ENCODE results near the gene SUPT20H.

The SUPT20H gene

GRCh38 chr13:37070145-37070695, 10.7 kb upstream of the SUPT20H start:
- TF ChIP-seq ZNF785 (tag by site-specific recombination; IDR thresholded peaks at IDR 0.05) = no peak
- no peak for TF ChIP-seq ZNF175 (tag by site-specific recombination; IDR thresholded peaks at IDR 0.05)
- no peak for TF ChIP-seq ZNF558 (tag by site-specific recombination; IDR thresholded peaks at IDR 0.05)
- TF ChIP-seq ZNF394 (tag by site-specific recombination; IDR thresholded peaks at IDR 0.05; ENCODE audit: borderline replicate concordance) = no peak
- TF ChIP-seq ZIC2 (tag by site-specific recombination; IDR thresholded peaks at IDR 0.05) = peak; percentile 27; the same call in 1 of the 2 replicates
- no peaks in the 10 kb centered on the region for H3K36me3 ChIP-seq (ENCODE audit: control insufficient read depth in 2 of 2, insufficient read depth in 1 of 2, low read length in 2 of 2)
- no peaks in the 10 kb centered on the region for H3K4me1 ChIP-seq (ENCODE audit: control insufficient read depth, insufficient read depth, low read length)
- ChIA-PET POLR2A (no interaction called here), CTCF (interaction anchor here (0.7 to 0.9 kb wide), 5 partner anchors 19 to 530 kb away, joined by 3 to 4 read pairs (median 3); partner anchors contain the start of gene POSTN)
- H3K27ac ChIP-seq (ENCODE audit: extremely low read depth, low read depth, low read length) = no peak overlapping the region
- no peak overlapping the region for H3K4me3 ChIP-seq (ENCODE audit: low read depth, low read length)
- H3K9me3 ChIP-seq (ENCODE audit: control insufficient read depth, insufficient read depth, low read depth, low read length) = no peaks in the 10 kb centered on the region

- Histone ChIP-seq H3K27ac (ENCODE audit: extremely low read depth, low read depth, low read length) (no peak overlapping the region), H3K4me3 (ENCODE audit: low read depth, low read length) (no peak overlapping the region), H3K9me3 (ENCODE audit: control insufficient read depth, insufficient read depth, low read depth, low read length) (no peaks in the 10 kb centered on the region), H3K4me1 (ENCODE audit: control insufficient read depth, insufficient read depth, low read length) (no peaks in the 10 kb centered on the region), H3K36me3 (ENCODE audit: control insufficient read depth in 2 of 2, insufficient read depth in 1 of 2, low read length in 2 of 2) (no peaks in the 10 kb centered on the region)
- TF ChIP-seq ZNF548 (tag by site-specific recombination; IDR thresholded peaks at IDR 0.05) = no peak
- no peak for TF ChIP-seq GLI2 (tag by site-specific recombination; IDR thresholded peaks at IDR 0.05; ENCODE audit: borderline replicate concordance, low read depth)
- TF ChIP-seq ZNF10 (tag by site-specific recombination; IDR thresholded peaks at IDR 0.05) = no peak
- no peak for TF ChIP-seq ZNF692 (tag by site-specific recombination; IDR thresholded peaks at IDR 0.05)
- TF ChIP-seq ZNF391 (tag by site-specific recombination; IDR thresholded peaks at IDR 0.05; ENCODE audit: borderline replicate concordance, low read depth) = no peak
- TF ChIP-seq ZNF341 (tag by site-specific recombination; IDR thresholded peaks at IDR 0.05; ENCODE audit: low read depth) = no peak
- no peak for TF ChIP-seq ZNF214 (tag by site-specific recombination; IDR thresholded peaks at IDR 0.05; ENCODE audit: borderline replicate concordance)
- no peak for TF ChIP-seq ZNF76 (tag by site-specific recombination; IDR thresholded peaks at IDR 0.05; ENCODE audit: borderline replicate concordance, low read depth)
- no peak for TF ChIP-seq ZNF114 (tag by site-specific recombination; IDR thresholded peaks at IDR 0.05)
- no peak for TF ChIP-seq PBX3 (CRISPR knock-in tag; IDR thresholded peaks at IDR 0.05)
- TF ChIP-seq PRDM2 (tag by site-specific recombination; IDR thresholded peaks at IDR 0.05; ENCODE audit: borderline replicate concordance) = no peak
- no peak for TF ChIP-seq ZXDB (tag by site-specific recombination; IDR thresholded peaks at IDR 0.05)
- no peak for TF ChIP-seq ZNF621 (tag by site-specific recombination; IDR thresholded peaks at IDR 0.05)
- no peak for TF ChIP-seq ZSCAN5A (tag by site-specific recombination; IDR thresholded peaks at IDR 0.05)
- no peak for TF ChIP-seq ZNF521 (tag by site-specific recombination; IDR thresholded peaks at IDR 0.05)
- no peak for TF ChIP-seq ZNF26 (tag by site-specific recombination; IDR thresholded peaks at IDR 0.05)
- TF ChIP-seq ZNF596 (tag by site-specific recombination; IDR thresholded peaks at IDR 0.05) = no peak
- CTCF ChIA-PET = interaction anchor here (0.6 to 1.8 kb wide), 6 partner anchors 19 to 1704 kb away, joined by 3 to 5 read pairs (median 3); no protein-coding TSS in a partner anchor
- POLR2A ChIA-PET = no interaction called here
Observed at GRCh38 chr13:37069597-37070103, 10.2 kb upstream of the SUPT20H start.

Measured in HEK293 (cell line).